ENCODE data around the gene ATG4C.

DNA sequence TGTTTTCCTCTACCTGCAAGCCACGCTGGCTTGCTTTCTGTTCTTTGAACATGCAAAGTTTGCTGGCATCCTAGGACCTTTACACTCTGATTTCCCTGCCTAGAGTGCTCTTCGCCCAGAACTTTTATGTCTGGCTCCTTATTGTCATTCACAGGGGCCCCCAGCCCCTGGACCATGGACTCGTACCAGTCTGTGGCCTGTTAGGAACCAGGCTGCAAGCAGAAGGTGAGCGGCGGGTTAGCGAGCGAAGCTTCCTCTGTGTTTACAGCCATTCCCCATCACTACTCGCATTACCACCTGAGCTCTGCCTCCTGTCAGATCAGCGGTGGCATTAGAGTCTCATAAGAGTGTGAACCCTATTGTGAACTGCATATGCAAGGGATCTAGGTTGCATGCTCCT, 73.0 kb downstream of the ATG4C start:
- TF ChIP-seq RFX5 (IDR thresholded peaks at IDR 0.05), result no peak
- TF ChIP-seq, protein P1, sequence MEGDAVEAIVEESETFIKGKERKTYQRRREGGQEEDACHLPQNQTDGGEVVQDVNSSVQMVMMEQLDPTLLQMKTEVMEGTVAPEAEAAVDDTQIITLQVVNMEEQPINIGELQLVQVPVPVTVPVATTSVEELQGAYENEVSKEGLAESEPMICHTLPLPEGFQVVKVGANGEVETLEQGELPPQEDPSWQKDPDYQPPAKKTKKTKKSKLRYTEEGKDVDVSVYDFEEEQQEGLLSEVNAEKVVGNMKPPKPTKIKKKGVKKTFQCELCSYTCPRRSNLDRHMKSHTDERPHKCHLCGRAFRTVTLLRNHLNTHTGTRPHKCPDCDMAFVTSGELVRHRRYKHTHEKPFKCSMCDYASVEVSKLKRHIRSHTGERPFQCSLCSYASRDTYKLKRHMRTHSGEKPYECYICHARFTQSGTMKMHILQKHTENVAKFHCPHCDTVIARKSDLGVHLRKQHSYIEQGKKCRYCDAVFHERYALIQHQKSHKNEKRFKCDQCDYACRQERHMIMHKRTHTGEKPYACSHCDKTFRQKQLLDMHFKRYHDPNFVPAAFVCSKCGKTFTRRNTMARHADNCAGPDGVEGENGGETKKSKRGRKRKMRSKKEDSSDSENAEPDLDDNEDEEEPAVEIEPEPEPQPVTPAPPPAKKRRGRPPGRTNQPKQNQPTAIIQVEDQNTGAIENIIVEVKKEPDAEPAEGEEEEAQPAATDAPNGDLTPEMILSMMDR (IDR thresholded peaks at IDR 0.05), result no peak
- no peak for TF ChIP-seq MYC (IDR thresholded peaks at IDR 0.05; ENCODE audit: borderline replicate concordance, low read length)
- TF ChIP-seq POLR2A (IDR thresholded peaks at IDR 0.05; ENCODE audit: low read length), result no peak
- no peak for TF ChIP-seq POLR2AphosphoS2 (conservative IDR thresholded peaks at IDR 0.05; ENCODE audit: low read length)
- no peak for TF ChIP-seq CBX2 (IDR thresholded peaks at IDR 0.05; ENCODE audit: borderline replicate concordance, low read depth)
- TF ChIP-seq, protein P2, sequence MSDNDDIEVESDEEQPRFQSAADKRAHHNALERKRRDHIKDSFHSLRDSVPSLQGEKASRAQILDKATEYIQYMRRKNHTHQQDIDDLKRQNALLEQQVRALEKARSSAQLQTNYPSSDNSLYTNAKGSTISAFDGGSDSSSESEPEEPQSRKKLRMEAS (IDR thresholded peaks at IDR 0.05), result no peak
